ENCODE measurements around the gene AP1G1.

- TF ChIP-seq, protein P1, sequence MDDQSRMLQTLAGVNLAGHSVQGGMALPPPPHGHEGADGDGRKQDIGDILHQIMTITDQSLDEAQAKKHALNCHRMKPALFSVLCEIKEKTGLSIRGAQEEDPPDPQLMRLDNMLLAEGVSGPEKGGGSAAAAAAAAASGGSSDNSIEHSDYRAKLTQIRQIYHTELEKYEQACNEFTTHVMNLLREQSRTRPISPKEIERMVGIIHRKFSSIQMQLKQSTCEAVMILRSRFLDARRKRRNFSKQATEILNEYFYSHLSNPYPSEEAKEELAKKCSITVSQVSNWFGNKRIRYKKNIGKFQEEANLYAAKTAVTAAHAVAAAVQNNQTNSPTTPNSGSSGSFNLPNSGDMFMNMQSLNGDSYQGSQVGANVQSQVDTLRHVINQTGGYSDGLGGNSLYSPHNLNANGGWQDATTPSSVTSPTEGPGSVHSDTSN (IDR thresholded peaks at IDR 0.05) = no peak
- TF ChIP-seq PHF8 (IDR thresholded peaks at IDR 0.05; ENCODE audit: borderline replicate concordance, low read depth) (no peak), MYC (IDR thresholded peaks at IDR 0.05; ENCODE audit: borderline replicate concordance, low read length) (no peak)
These were observed 2.7 kb upstream of the AP1G1 start for GRCh38 chr16:71811261-71811803.
